Cardiac septum (tissue), 1 donor: Measurements from ENCODE around the gene CHST11. TPM values are rescaled to one million over a fixed set of nuclear protein-coding genes. Genes with fewer than 3 reads are reported as not detected.
A peak's percentile ranks its signal among the peaks of the same experiment; 100 is the strongest.

Source experiments
- DNase-seq: peaks from one replicate; pipeline ENCODE4 v3.0.0-alpha.2; 2020; ENCODE audit warnings: low spot score
- intact Hi-C: fragments of 100-400 bp; cut with DNase I; formaldehyde crosslinking; loops from one replicate; pipeline ENCODE4 v1.14.0; 2022
- long read RNA-seq: library from polyadenylated mRNA; unstranded; transcript quantifications from one replicate; pipeline ENCODE4 v2.0.0, GENCODE V29; 2021
- total RNA-seq: library from RNA; stranded (reverse); fragmentation: NEBNext Ultra II Directional; extraction: Animal tissue kit (Norgen Biotek cat#: 25700); gene quantifications from one replicate; pipeline ENCODE4 v1.2.1, GENCODE V29; 2021
- donor health status: DM: no; HTN: no; CAD: no.

CHST11 gene
- 6.1 TPM for total RNA-seq
- long read RNA-seq, full-length matches to known transcripts = 4 of 14 reads
- long read RNA-seq, partial matches to known transcripts = 0 of 14 reads
- long read RNA-seq, other reads (novel, unspliced or antisense) = 10 of 14 reads

DNA sequence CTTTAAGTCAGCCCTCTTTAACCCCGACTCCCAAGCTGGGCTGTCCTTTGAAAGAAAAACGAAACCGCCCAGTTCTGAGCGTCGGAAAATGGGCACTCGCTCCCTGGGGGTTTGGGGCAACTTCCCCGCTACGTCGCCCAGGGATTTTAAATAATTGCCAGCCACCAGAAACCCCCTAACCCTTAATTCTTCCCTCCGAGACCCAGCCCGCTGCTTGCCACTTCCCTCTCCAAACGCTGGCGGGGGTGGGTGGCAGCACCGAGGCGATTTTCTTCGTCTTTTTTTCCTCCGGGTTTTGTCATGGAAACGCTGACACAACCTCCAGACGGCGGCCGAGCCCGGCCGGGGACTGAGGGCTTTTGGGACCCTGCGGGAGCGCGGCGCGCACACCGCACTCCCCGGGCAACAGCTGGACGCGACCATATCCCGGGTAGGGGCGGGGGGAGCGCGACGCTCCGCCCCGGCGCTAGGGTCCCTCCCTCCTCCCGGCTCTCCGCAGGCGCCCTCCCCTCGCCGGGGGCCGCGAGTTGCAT is at the start of gene CHST11:
Gene CHST11, plus strand, starts transcription at position 532 of the 533 bp plus-strand sequence.
- peak; percentile 93 for DNase-seq
- intact Hi-C loops = loop anchor here (2.0 to 5.0 kb wide), 5 partner anchors 74 to 416 kb away; no protein-coding TSS in a partner anchor

DNA sequence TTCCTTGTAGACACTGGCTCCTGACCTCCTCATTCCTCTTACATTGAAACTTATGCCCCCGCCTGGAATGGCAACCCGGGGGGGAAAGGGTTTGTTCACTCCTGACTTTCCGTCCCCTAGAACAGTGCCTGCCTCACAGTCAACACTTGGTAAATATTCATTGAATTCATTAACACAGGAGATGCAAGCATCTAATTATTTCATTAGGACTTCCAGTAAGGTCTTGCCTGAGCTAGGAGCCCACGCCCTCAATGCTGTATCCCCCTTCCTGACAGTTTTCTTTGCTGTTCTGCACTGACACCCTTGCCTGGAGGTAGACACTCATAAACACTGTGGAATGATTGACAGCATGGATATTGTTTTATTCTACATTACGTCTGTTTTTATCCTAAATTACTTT is 49.3 kb upstream of the CHST11 start:
- intact Hi-C loops = loop anchor here (5.0 kb wide), 1 partner anchor 260 kb away; no protein-coding TSS in a partner anchor
- no peak for DNase-seq

DNA sequence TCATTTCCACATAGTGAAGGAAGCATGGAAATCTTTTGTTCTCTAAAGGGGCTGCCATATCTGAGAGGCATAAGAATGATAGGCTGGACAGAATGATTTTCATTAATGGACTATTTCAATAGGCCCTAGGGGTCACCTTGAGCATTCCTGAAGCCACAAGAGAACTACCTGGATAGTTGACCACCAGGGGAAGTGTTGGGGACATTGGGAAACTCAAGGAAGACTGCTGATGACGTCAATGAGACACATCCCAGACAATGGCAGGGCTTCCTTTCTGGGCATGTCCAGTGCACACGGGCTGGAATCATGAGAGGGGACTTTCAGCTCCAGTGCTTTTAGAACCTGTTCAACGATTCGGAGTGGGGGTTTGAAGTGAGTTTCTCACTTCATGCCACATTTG is 48.8 kb upstream of the CHST11 start:
- intact Hi-C loops = loop anchor here (5.0 kb wide), 1 partner anchor 259 kb away; no protein-coding TSS in a partner anchor
- DNase-seq = no peak

DNA sequence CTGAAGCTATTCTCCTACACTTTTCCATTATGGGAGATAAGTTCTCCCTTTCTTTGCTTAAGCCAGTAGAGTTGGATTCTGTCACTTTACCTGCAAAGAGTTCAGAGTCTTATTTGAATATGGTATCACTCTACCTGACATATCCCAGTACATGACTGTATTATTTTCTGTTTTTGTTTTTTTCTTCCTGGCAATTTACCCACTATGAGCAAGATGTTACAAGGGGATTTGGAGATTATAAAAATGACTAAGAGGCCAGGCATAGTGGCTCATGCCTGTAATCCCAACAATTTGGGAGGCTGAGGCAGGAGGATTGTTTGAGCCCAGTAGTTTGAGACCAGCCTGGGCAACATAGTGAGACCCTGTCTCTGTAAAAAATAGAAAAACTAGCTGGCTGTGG is 46.4 kb upstream of the CHST11 start:
- intact Hi-C loops = no loop called here
- DNase-seq = no peak

DNA sequence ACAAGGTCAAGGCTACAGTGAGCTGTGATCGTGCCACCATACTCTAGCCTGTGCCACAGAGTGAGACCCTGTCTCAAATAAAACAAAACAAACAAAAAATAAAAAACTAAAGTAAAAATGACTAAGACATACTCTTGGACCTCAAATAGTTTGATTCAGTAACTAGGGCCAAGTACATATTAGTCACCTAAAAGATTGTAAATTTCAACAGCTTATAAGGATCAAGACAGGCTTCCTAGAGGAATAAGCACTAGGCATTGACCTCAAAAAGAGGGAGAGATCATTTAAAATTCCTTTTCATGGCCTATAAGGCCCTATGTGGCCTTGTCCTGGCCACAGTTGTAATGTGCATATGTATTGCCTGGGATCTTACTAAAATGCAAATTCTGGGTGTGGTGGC is 46.0 kb upstream of the CHST11 start:
- DNase-seq = no peak
- intact Hi-C loops = no loop called here

- intact Hi-C loops = no loop called here
- no peak for DNase-seq
These were observed 44.7 kb upstream of the CHST11 start for GRCh38 chr12:104411826-104412641.

- DNase-seq = no peak
- intact Hi-C loops = no loop called here
These were observed 44.1 kb upstream of the CHST11 start for GRCh38 chr12:104412681-104413080.

- intact Hi-C loops = no loop called here
- no peak for DNase-seq
These were observed 43.4 kb upstream of the CHST11 start for GRCh38 chr12:104413330-104413729.

DNA sequence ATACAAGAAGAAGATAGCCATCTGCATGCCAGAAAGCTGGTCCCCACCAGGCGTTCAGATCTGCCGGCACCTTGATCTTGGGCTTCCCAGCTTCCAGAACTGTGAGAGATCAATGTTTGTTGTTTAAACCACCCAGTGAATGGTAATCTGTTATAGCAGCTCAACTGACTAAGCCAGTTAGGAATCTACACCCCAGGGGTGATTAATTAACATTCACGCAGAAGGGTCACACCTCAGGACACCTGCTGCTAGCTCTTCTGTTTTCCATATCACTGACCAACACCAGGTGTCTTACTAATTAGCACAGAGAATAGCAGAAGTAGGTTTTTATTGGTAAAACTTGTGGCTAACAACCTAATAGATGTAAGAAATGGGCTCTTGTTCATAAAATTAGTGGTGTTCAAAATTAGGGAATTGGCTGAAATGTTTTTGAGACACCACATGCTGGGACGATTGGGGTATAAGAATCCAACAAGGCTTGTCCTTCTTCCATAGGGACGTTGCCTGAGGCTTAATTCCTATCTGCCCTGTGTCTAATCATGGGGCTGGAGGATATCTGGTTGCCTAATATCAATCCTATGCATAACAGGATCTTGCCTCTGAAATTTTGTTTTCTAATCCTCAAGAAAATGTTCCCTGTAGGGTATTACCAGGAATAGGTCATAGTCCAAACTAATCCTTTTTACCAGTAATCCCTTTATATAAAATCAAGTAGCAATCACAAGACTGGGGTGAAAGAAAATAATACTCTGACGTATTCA is 42.0 kb upstream of the CHST11 start:
- DNase-seq = no peak
- intact Hi-C loops = no loop called here

- DNase-seq = no peak
- intact Hi-C loops = no loop called here
These were observed 41.3 kb upstream of the CHST11 start for GRCh38 chr12:104415342-104415980.

GRCh38 chr12:104416136-104416535 is 40.6 kb upstream of the CHST11 start:
- no peak for DNase-seq
- intact Hi-C loops = no loop called here

GRCh38 chr12:104416585-104416984 is 40.2 kb upstream of the CHST11 start:
- DNase-seq = no peak
- intact Hi-C loops = no loop called here

DNA sequence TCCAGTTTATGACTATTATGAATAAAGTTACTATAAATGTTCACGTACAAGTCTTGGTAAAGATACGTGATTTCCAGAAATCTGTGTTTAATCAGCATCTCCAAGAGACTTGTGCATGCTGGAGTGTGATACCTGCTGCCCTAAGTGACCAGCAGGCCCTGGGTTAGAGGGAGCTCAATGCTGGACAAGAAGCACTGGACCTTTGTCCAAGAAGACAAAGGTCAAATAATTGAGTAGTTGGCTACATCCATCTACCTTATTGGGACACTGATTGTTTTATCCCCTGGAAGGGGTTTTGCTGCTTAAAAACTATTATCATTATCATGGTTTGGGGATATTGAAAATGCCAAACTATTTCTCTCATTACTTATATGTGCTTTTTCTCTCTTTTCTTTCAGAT is 37.0 kb upstream of the CHST11 start:
- intact Hi-C loops = no loop called here
- DNase-seq = no peak

GRCh38 chr12:104420868-104421267 is 35.9 kb upstream of the CHST11 start:
- no peak for DNase-seq
- intact Hi-C loops = no loop called here

DNA sequence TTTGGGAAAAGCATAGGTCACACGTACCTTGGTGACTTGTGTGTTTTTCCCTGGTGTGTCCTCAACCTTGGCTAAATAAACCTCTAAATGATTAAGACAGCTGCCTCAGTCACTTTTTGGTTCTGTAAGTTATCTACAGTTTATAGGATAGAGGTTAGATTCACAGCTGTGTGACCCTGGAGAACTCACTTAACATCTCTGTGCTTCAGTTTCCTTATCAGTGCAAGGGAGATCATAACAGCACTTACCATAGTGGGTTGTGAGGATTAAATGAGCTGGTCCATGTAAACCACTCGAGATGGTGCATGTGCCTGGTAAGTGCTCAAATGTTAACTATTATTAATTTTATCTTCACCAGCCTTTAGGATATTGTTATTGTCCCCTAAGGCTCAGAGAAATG is 35.4 kb upstream of the CHST11 start:
- intact Hi-C loops = no loop called here
- no peak for DNase-seq

DNA sequence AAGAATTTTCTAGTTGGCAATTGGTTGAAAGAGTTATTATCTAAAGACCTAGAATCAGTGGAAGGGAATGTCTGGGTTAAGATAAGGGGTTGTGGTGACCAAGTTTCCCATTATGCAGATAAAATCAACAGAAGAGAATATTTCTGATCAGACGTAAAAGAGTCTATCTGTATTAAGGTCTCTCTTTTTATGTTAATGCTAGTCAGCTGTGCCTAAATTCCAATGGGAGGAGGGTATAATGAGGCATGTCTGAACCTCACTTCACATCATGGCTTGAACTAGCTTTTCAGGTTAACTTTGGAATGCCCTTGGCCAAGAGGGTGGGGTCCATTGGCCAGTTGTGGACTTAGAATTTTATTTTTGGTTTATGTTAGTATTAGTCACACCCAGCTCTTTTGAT is 34.3 kb upstream of the CHST11 start:
- no peak for DNase-seq
- intact Hi-C loops = no loop called here

GRCh38 chr12:104423273-104423672 is 33.5 kb upstream of the CHST11 start:
- intact Hi-C loops = no loop called here
- DNase-seq = no peak

DNA sequence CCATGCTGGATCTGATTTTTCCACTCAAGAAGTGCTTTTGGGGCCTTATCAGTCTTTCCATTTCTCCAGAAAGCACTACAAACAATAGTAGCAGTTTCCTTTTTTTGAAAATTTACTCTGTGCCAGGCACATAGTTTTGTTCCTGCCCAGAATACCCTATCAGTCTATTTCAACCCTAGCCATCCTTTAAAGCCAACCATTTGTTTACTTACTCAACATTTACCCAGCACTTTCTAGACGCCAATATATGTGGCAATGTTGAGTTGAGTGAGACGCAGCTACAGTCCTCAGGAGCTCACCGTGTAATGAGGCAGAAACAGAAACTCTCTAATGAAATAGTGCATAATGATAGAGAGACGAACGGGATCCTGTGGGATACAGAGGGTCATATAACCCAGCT is 32.9 kb upstream of the CHST11 start:
- intact Hi-C loops = no loop called here
- no peak for DNase-seq

DNA sequence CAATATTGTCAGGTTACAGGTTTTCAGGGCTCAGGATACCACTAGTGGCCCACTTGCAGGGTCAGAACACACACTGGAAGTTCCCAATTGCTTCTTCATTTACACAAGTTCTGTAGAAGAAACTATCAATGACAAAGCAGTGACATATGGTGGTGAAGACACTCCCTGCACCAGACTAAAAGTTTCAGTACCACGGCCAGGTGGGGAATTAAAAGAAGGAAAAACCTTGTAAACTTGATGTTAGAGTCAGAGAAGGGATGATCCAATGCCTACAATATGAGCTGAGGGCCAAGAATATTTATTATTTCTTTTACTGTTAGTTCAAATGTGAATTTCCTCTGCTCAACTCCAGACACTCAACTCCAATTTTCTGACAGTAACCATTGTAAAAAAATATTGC is 31.8 kb upstream of the CHST11 start:
- intact Hi-C loops = no loop called here
- no peak for DNase-seq

GRCh38 chr12:104425614-104426013 is 31.1 kb upstream of the CHST11 start:
- DNase-seq = no peak
- intact Hi-C loops = no loop called here
